ENCODE measurements around the gene KCNK7.

DNA sequence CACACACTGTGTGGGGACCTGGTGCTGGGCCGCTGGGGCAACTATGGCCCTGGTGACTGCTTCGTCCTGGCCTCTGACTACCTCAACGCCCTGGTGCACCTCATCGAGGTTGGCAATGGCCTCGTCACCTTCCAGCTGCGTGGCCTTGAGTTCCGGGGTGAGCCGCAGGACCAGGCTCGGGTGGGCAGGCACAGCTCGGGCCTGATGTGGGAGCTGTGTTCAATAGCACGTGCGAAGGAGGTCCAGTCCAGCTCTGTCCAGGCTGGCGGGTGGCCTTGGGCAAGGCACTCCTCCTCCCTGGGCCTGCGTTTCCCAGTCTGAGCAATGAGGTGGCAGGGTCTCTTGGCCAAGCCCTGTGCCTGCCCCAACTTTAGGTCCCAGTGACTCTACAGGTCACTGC lies 34.0 kb upstream of the KCNK7 start:
- TF ChIP-seq, protein P1, sequence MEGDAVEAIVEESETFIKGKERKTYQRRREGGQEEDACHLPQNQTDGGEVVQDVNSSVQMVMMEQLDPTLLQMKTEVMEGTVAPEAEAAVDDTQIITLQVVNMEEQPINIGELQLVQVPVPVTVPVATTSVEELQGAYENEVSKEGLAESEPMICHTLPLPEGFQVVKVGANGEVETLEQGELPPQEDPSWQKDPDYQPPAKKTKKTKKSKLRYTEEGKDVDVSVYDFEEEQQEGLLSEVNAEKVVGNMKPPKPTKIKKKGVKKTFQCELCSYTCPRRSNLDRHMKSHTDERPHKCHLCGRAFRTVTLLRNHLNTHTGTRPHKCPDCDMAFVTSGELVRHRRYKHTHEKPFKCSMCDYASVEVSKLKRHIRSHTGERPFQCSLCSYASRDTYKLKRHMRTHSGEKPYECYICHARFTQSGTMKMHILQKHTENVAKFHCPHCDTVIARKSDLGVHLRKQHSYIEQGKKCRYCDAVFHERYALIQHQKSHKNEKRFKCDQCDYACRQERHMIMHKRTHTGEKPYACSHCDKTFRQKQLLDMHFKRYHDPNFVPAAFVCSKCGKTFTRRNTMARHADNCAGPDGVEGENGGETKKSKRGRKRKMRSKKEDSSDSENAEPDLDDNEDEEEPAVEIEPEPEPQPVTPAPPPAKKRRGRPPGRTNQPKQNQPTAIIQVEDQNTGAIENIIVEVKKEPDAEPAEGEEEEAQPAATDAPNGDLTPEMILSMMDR (IDR thresholded peaks at IDR 0.05): no peak
- TF ChIP-seq POLR2AphosphoS5 (IDR thresholded peaks at IDR 0.05; ENCODE audit: low read depth, low read length) (no peak), SIN3A (IDR thresholded peaks at IDR 0.05; ENCODE audit: borderline replicate concordance, insufficient read depth, low read depth, low read length) (no peak)
- TF ChIP-seq, protein P2, sequence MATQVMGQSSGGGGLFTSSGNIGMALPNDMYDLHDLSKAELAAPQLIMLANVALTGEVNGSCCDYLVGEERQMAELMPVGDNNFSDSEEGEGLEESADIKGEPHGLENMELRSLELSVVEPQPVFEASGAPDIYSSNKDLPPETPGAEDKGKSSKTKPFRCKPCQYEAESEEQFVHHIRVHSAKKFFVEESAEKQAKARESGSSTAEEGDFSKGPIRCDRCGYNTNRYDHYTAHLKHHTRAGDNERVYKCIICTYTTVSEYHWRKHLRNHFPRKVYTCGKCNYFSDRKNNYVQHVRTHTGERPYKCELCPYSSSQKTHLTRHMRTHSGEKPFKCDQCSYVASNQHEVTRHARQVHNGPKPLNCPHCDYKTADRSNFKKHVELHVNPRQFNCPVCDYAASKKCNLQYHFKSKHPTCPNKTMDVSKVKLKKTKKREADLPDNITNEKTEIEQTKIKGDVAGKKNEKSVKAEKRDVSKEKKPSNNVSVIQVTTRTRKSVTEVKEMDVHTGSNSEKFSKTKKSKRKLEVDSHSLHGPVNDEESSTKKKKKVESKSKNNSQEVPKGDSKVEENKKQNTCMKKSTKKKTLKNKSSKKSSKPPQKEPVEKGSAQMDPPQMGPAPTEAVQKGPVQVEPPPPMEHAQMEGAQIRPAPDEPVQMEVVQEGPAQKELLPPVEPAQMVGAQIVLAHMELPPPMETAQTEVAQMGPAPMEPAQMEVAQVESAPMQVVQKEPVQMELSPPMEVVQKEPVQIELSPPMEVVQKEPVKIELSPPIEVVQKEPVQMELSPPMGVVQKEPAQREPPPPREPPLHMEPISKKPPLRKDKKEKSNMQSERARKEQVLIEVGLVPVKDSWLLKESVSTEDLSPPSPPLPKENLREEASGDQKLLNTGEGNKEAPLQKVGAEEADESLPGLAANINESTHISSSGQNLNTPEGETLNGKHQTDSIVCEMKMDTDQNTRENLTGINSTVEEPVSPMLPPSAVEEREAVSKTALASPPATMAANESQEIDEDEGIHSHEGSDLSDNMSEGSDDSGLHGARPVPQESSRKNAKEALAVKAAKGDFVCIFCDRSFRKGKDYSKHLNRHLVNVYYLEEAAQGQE (IDR thresholded peaks at IDR 0.05; ENCODE audit: insufficient read depth in 1 of 2, low read depth in 2 of 2, low read length in 1 of 2): no peak

All from Panc1 (cell line).